Stomach (tissue), 9 donors: ENCODE data around the gene ZNF614. TPM values are rescaled to one million over a fixed set of nuclear protein-coding genes. Genes with fewer than 3 reads are reported as not detected.
"Not testable (repeated sequence)": the region's sequence is repeated elsewhere in the genome, so short reads cannot be mapped to it uniquely, and the experiment has no call there.

Experiments used
- DNase-seq, 2 donors: peaks; one replicate each; pipeline versions ENCODE4 v3.0.0 to v3.0.0-alpha.2; 2013 to 2019
- H3K27ac ChIP-seq, 5 donors: fragments of 200-600 bp in 4 of 5; sonication (generic) in 4 of 5; one replicate each; pipeline ENCODE4 v1.5.1; 2013 to 2019; ENCODE audit warnings: mild to moderate bottlenecking in 1 of 5, moderate library complexity in 1 of 5
- H3K27me3 ChIP-seq, 3 donors: fragments of 200-600 bp; sonication (generic); one replicate each; pipeline ENCODE4 v1.5.1; 2017 to 2019; ENCODE audit warnings: mixed run types in 1 of 3
- H3K36me3 ChIP-seq, 4 donors: fragments of 200-600 bp; sonication (generic); 1 replicate in 3 of 4; 2 replicates in 1 of 4; pipeline ENCODE4 v1.5.1; 2016 to 2019
- H3K4me1 ChIP-seq, 4 donors: fragments of 200-600 bp; sonication (generic); one replicate each; pipeline ENCODE4 v1.5.1; 2016 to 2019
- H3K4me3 ChIP-seq, 4 donors: fragments of 200-600 bp; sonication (generic) in 3 of 4; one replicate each; pipeline ENCODE4 v1.5.1; 2016 to 2019; ENCODE audit warnings: mild to moderate bottlenecking in 1 of 4
- H3K9me3 ChIP-seq, 4 donors: fragments of 200-600 bp; sonication (generic); one replicate each; pipeline ENCODE4 v1.5.1; 2016 to 2019
- EP300 ChIP-seq: sonication (generic); formaldehyde crosslinking; IDR thresholded peaks from one replicate; pipeline ENCODE4 v1.6.1; 2017; ENCODE audit warnings: antibody characterized with exemption
- POLR2A ChIP-seq, 4 donors: fragments of 450-650 bp; IDR thresholded peaks; one replicate each; pipeline ENCODE4 v1.6.1; 2016; ENCODE audit warnings: antibody characterized with exemption in 4 of 4, control low read depth in 2 of 4, mild to moderate bottlenecking in 1 of 4, moderate library complexity in 1 of 4
- POLR2AphosphoS5 ChIP-seq, 3 donors: sonication (generic); formaldehyde crosslinking; IDR thresholded peaks; one replicate each; pipeline ENCODE4 v1.6.1; 2016; ENCODE audit warnings: antibody characterized with exemption in 3 of 3
- WGBS, 5 donors: extraction: QIAGEN DNeasy Blood & Tissue Kit in 3 of 5; methylation state at CpG; one replicate each; pipeline versions ENCODE4 v1.1.5 to v1.1.7; 2013 to 2018; 5-methylcytosine and 5-hydroxymethylcytosine counted together
- intact Hi-C: fragments of 100-400 bp; cut with DNase I; formaldehyde crosslinking; loops from one replicate; pipeline ENCODE4 v1.15.1; 2023; ENCODE audit warnings: low total_unique reads
- polyA plus RNA-seq, 3 donors: library from polyadenylated mRNA; stranded (reverse); fragments of 200-250 nt; gene quantifications; one replicate each; pipeline ENCODE4 v1.2.3, GENCODE V29; 2013
- total RNA-seq, 5 donors: library from RNA; depleted of rRNA; stranded (reverse); fragments of >200 nt; gene quantifications; one replicate each; pipeline versions ENCODE4 v1.1.0 to v1.2.3, GENCODE V29; 2014 to 2016
- TF ChIP-seq, protein P1 (sequence below), 7 experiments: fragments of 450-650 bp in 4 of 7; fragments of 200-600 bp in 3 of 7; sonication (generic) in 3 of 7; IDR thresholded peaks; one replicate each; pipeline ENCODE4 v1.5.1; 2016 to 2019; ENCODE audit warnings: antibody characterized with exemption in 7 of 7, control low read depth in 2 of 7, mild to moderate bottlenecking in 1 of 7
- donor health status: healthy with polysubstance abuse.
- donor health status: Bipolar disorder and iron deficiency.
- donor health status: healthy.

Gene ZNF614
- total and polyA plus RNA-seq, 8 donors = 1.9 to 15.2 (median 3.8) TPM; not detected in 1

- WGBS, 5 donors = 94 to 97% (median 94%) methylated on average over 6 of the region's 6 CpGs
- H3K9me3 ChIP-seq = peaks cover 39 to 100% (median 83%) of the 10 kb centered on the region in 4 donors
These were observed 48.0 kb downstream of the ZNF614 start for GRCh38 chr19:51980116-51980736.

GRCh38 chr19:51978882-51979281 is 49.3 kb downstream of the ZNF614 start:
- no peak for DNase-seq
- no peak for TF ChIP-seq POLR2AphosphoS5 (IDR thresholded peaks at IDR 0.05)
- H3K27ac ChIP-seq = no peak overlapping the region
- intact Hi-C loops = no loop called here
- peaks cover 52 to 100% (median 90%) of the 10 kb centered on the region in 4 donors for H3K9me3 ChIP-seq
- H3K36me3 ChIP-seq = peaks cover 17 to 94% (median 72%) of the 10 kb centered on the region in 4 donors
- no peak overlapping the region for H3K4me3 ChIP-seq
- no peaks in the 10 kb centered on the region for H3K27me3 ChIP-seq
- no peaks in the 10 kb centered on the region for H3K4me1 ChIP-seq
- 91 to 98% (median 96%) methylated on average over 4 of the region's 4 CpGs for WGBS, 5 donors

More at GRCh38 chr19:51980116-51980736, 48.0 kb downstream of the ZNF614 start:
- peaks cover 1 to 7% (median 4%) of the 10 kb centered on the region in 4 donors for H3K4me1 ChIP-seq
- TF ChIP-seq, protein P1, sequence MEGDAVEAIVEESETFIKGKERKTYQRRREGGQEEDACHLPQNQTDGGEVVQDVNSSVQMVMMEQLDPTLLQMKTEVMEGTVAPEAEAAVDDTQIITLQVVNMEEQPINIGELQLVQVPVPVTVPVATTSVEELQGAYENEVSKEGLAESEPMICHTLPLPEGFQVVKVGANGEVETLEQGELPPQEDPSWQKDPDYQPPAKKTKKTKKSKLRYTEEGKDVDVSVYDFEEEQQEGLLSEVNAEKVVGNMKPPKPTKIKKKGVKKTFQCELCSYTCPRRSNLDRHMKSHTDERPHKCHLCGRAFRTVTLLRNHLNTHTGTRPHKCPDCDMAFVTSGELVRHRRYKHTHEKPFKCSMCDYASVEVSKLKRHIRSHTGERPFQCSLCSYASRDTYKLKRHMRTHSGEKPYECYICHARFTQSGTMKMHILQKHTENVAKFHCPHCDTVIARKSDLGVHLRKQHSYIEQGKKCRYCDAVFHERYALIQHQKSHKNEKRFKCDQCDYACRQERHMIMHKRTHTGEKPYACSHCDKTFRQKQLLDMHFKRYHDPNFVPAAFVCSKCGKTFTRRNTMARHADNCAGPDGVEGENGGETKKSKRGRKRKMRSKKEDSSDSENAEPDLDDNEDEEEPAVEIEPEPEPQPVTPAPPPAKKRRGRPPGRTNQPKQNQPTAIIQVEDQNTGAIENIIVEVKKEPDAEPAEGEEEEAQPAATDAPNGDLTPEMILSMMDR (IDR thresholded peaks at IDR 0.05) = no peak
- no peak for TF ChIP-seq EP300
- no peak for TF ChIP-seq POLR2A (IDR thresholded peaks at IDR 0.05)
- TF ChIP-seq POLR2AphosphoS5 (IDR thresholded peaks at IDR 0.05) = no peak
- no peaks in the 10 kb centered on the region for H3K27me3 ChIP-seq
- no peak overlapping the region for H3K27ac ChIP-seq
- DNase-seq = no peak
- intact Hi-C loops = no loop called here
- H3K4me3 ChIP-seq = no peak overlapping the region
- H3K36me3 ChIP-seq = peaks cover 7 to 82% (median 61%) of the 10 kb centered on the region in 4 donors

GRCh38 chr19:51977346-51977745 is 50.8 kb downstream of the ZNF614 start:
- no peak for DNase-seq
- peaks cover 31 to 96% (median 79%) of the 10 kb centered on the region in 4 donors for H3K36me3 ChIP-seq
- WGBS, 5 donors = 79 to 88% (median 84%) methylated on average over 7 of the region's 7 CpGs
- no peaks in the 10 kb centered on the region for H3K4me1 ChIP-seq
- H3K9me3 ChIP-seq = peaks cover 67 to 100% (median 93%) of the 10 kb centered on the region in 4 donors
- no peak overlapping the region for H3K4me3 ChIP-seq
- no peak for TF ChIP-seq POLR2A (IDR thresholded peaks at IDR 0.05)
- TF ChIP-seq EP300 = no peak
- no peak for TF ChIP-seq POLR2AphosphoS5 (IDR thresholded peaks at IDR 0.05)
- TF ChIP-seq, protein P1 (IDR thresholded peaks at IDR 0.05) = no peak
- H3K27me3 ChIP-seq = no peaks in the 10 kb centered on the region
- intact Hi-C loops = no loop called here
- H3K27ac ChIP-seq = no peak overlapping the region

GRCh38 chr19:51976852-51977251 is 51.3 kb downstream of the ZNF614 start:
- TF ChIP-seq EP300 (no peak), POLR2A (IDR thresholded peaks at IDR 0.05) (no peak), POLR2AphosphoS5 (IDR thresholded peaks at IDR 0.05) (no peak)
- TF ChIP-seq, protein P1 (IDR thresholded peaks at IDR 0.05) = no peak
- intact Hi-C loops = no loop called here
- Histone ChIP-seq H3K27me3 (no peaks in the 10 kb centered on the region), H3K4me3 (no peak overlapping the region), H3K27ac (no peak overlapping the region), H3K36me3 (peaks cover 35 to 100% (median 84%) of the 10 kb centered on the region in 4 donors), H3K4me1 (no peaks in the 10 kb centered on the region), H3K9me3 (peaks cover 72 to 100% (median 96%) of the 10 kb centered on the region in 4 donors)
- WGBS, 5 donors = 90 to 96% (median 95%) methylated on average over 3 of the region's 3 CpGs
- no peak for DNase-seq

DNA sequence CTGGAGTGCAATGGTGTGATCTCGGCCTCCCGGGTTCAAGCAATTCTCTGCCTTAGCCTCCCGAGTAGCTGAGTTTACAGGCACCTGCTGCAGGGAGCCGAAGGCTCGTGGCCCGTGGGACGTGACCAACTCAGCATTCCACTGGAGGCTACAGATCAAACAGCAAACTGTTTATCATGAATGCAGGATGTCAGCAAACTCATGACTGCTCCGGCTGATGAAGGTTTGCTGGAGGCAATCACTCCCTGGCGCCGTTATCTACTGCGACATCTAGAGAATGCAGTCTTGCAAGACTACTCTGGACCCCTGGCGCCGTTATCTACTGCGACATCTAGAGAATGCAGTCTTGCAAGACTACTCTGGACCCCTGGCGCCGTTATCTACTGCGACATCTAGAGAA is 52.4 kb downstream of the ZNF614 start:
- DNase-seq, H3K27me3 ChIP-seq, H3K27ac ChIP-seq, H3K4me3 ChIP-seq, intact Hi-C loops, H3K4me1 ChIP-seq: not testable (repeated sequence)
- peaks cover 46 to 100% (median 86%) of the 10 kb centered on the region in 4 donors for H3K36me3 ChIP-seq
- WGBS, 5 donors = 96 to 98% (median 97%) methylated on average over 14 to 17 of the region's 17 CpGs
- H3K9me3 ChIP-seq = peaks cover 83 to 100% (median 98%) of the 10 kb centered on the region in 4 donors
